ENCODE measurements around the gene RASGRF2.

DNA sequence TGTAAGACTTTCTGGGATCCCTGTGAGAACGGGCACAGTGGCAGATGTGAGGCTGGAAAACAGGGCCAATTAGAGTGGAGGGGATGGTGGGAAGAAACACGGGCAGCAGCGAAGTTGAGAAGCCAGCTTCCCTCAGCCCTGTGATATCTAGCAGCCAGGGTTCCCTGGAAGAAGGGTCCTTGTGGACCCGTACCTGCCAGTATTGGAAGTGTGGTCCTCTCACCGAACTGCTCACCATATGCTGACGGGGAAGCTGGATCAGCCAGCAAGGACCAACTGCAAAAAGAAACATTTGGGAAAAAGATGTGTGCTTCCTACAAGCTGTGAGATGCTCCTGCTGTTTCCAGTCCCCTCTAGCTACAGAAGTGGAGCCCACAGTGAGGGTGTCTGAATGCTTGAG lies 286.5 kb downstream of the RASGRF2 start:
- TF ChIP-seq, protein P1, sequence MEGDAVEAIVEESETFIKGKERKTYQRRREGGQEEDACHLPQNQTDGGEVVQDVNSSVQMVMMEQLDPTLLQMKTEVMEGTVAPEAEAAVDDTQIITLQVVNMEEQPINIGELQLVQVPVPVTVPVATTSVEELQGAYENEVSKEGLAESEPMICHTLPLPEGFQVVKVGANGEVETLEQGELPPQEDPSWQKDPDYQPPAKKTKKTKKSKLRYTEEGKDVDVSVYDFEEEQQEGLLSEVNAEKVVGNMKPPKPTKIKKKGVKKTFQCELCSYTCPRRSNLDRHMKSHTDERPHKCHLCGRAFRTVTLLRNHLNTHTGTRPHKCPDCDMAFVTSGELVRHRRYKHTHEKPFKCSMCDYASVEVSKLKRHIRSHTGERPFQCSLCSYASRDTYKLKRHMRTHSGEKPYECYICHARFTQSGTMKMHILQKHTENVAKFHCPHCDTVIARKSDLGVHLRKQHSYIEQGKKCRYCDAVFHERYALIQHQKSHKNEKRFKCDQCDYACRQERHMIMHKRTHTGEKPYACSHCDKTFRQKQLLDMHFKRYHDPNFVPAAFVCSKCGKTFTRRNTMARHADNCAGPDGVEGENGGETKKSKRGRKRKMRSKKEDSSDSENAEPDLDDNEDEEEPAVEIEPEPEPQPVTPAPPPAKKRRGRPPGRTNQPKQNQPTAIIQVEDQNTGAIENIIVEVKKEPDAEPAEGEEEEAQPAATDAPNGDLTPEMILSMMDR (IDR thresholded peaks at IDR 0.05; ENCODE audit: low read depth, low read length, poor library complexity, severe bottlenecking), result no peak
- no peak for TF ChIP-seq EZH2phosphoT487 (IDR thresholded peaks at IDR 0.05; ENCODE audit: borderline replicate concordance, low read length)
